ENCODE data around the gene CCDC127.

DNA sequence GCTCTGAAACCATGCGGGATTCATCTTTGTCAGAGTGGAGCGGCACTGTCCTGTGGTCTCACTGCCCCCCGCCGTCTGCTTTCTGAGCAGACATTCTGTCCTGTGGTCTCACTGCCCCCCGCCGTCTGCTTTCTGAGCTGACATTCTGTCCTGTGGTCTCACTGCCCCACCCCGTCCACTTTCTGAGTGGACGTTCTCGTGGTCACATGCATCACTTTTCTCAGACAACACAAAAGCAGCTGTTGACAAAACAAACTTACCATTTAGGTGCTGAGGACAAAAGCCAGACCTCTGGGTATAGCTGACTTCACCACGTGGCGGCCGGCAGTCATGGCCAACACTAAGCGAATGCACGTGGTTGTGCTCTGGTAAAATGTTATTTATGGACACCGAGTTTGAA lies 23.9 kb downstream of the CCDC127 start:
- TF ChIP-seq POLR2A (IDR thresholded peaks at IDR 0.05): no peak
- TF ChIP-seq, protein P1, sequence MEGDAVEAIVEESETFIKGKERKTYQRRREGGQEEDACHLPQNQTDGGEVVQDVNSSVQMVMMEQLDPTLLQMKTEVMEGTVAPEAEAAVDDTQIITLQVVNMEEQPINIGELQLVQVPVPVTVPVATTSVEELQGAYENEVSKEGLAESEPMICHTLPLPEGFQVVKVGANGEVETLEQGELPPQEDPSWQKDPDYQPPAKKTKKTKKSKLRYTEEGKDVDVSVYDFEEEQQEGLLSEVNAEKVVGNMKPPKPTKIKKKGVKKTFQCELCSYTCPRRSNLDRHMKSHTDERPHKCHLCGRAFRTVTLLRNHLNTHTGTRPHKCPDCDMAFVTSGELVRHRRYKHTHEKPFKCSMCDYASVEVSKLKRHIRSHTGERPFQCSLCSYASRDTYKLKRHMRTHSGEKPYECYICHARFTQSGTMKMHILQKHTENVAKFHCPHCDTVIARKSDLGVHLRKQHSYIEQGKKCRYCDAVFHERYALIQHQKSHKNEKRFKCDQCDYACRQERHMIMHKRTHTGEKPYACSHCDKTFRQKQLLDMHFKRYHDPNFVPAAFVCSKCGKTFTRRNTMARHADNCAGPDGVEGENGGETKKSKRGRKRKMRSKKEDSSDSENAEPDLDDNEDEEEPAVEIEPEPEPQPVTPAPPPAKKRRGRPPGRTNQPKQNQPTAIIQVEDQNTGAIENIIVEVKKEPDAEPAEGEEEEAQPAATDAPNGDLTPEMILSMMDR (IDR thresholded peaks at IDR 0.05): no peak

Measured in Peyer's patch (tissue), 4 donors.